Measurements from ENCODE around the gene KCND2. TPM values are rescaled to one million over a fixed set of nuclear protein-coding genes. Genes with fewer than 3 reads are reported as not detected.

The KCND2 gene
- total RNA-seq, 1 donor from 2014 or later = 0.29 TPM

- Histone ChIP-seq H3K4me3 (ENCODE audit: low read depth, low read length) (no peak overlapping the region), H3K27me3 (ENCODE audit: control insufficient read depth, insufficient read depth, low read length) (no peaks in the 10 kb centered on the region), H3K36me3 (ENCODE audit: control insufficient read depth, insufficient read depth, low read length) (no peaks in the 10 kb centered on the region)
- TF ChIP-seq CTCF (IDR thresholded peaks at IDR 0.05; ENCODE audit: insufficient read depth, low read length, poor library complexity, severe bottlenecking) = no peak
- DNase-seq (ENCODE audit: low read depth) = no peak
Observed at GRCh38 chr7:120539321-120539720, 266.3 kb downstream of the KCND2 start.

GRCh38 chr7:120547605-120548004 lies 274.6 kb downstream of the KCND2 start:
- Histone ChIP-seq H3K27me3 (ENCODE audit: control insufficient read depth, insufficient read depth, low read length) (no peaks in the 10 kb centered on the region), H3K36me3 (ENCODE audit: control insufficient read depth, insufficient read depth, low read length) (no peaks in the 10 kb centered on the region), H3K4me3 (ENCODE audit: low read depth, low read length) (no peak overlapping the region)
- no peak for DNase-seq (ENCODE audit: low read depth)
- no peak for TF ChIP-seq CTCF (IDR thresholded peaks at IDR 0.05; ENCODE audit: insufficient read depth, low read length, poor library complexity, severe bottlenecking)

- no peak for TF ChIP-seq CTCF (IDR thresholded peaks at IDR 0.05; ENCODE audit: insufficient read depth, low read length, poor library complexity, severe bottlenecking)
- no peaks in the 10 kb centered on the region for H3K36me3 ChIP-seq (ENCODE audit: control insufficient read depth, insufficient read depth, low read length)
- DNase-seq (ENCODE audit: low read depth) = no peak
Observed at GRCh38 chr7:120550494-120551048, 277.6 kb downstream of the KCND2 start.

GRCh38 chr7:120553491-120553890 lies 280.5 kb downstream of the KCND2 start:
- no peaks in the 10 kb centered on the region for H3K36me3 ChIP-seq (ENCODE audit: control insufficient read depth, insufficient read depth, low read length)
- DNase-seq (ENCODE audit: low read depth) = no peak
- H3K4me3 ChIP-seq (ENCODE audit: low read depth, low read length) = no peak overlapping the region
- TF ChIP-seq CTCF (IDR thresholded peaks at IDR 0.05; ENCODE audit: insufficient read depth, low read length, poor library complexity, severe bottlenecking) = no peak
- no peaks in the 10 kb centered on the region for H3K27me3 ChIP-seq (ENCODE audit: control insufficient read depth, insufficient read depth, low read length)

More at GRCh38 chr7:120550494-120551048, 277.6 kb downstream of the KCND2 start:
- H3K27me3 ChIP-seq (ENCODE audit: control insufficient read depth, insufficient read depth, low read length) = no peaks in the 10 kb centered on the region
- no peak overlapping the region for H3K4me3 ChIP-seq (ENCODE audit: low read depth, low read length)

GRCh38 chr7:120554960-120555571 lies 282.1 kb downstream of the KCND2 start:
- peak; percentile 14 for DNase-seq (ENCODE audit: low read depth)
- H3K27me3 ChIP-seq (ENCODE audit: control insufficient read depth, insufficient read depth, low read length) = no peaks in the 10 kb centered on the region
- H3K36me3 ChIP-seq (ENCODE audit: control insufficient read depth, insufficient read depth, low read length) = no peaks in the 10 kb centered on the region

More at GRCh38 chr7:120554960-120555571, 282.1 kb downstream of the KCND2 start:
- no peak overlapping the region for H3K4me3 ChIP-seq (ENCODE audit: low read depth, low read length)
- peak; percentile 76 for TF ChIP-seq CTCF (IDR thresholded peaks at IDR 0.05; ENCODE audit: insufficient read depth, low read length, poor library complexity, severe bottlenecking)

Data from kidney epithelial cell (primary cell).